ENCODE data around the gene SOWAHA.

DNA sequence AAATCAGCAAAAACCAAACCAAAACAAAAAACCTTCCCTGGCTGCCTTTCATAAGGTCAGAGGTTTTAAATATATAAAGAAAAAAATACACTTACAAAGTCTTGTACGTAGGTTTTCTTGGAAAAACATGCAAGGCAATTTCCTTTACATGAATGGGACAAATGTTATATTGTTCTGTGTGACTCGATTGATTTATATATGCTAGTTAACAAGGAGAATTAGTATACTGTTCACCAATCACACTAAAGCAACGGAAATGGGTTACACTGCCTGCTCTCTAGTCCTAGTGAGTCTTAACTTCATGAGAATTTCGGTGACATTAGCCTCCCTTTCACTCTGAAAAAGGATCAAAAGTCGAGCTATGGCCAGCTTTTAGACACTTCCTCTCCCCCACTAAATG is 47.6 kb downstream of the SOWAHA start:
- TF ChIP-seq, protein P1, sequence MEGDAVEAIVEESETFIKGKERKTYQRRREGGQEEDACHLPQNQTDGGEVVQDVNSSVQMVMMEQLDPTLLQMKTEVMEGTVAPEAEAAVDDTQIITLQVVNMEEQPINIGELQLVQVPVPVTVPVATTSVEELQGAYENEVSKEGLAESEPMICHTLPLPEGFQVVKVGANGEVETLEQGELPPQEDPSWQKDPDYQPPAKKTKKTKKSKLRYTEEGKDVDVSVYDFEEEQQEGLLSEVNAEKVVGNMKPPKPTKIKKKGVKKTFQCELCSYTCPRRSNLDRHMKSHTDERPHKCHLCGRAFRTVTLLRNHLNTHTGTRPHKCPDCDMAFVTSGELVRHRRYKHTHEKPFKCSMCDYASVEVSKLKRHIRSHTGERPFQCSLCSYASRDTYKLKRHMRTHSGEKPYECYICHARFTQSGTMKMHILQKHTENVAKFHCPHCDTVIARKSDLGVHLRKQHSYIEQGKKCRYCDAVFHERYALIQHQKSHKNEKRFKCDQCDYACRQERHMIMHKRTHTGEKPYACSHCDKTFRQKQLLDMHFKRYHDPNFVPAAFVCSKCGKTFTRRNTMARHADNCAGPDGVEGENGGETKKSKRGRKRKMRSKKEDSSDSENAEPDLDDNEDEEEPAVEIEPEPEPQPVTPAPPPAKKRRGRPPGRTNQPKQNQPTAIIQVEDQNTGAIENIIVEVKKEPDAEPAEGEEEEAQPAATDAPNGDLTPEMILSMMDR (IDR thresholded peaks at IDR 0.05) = no peak
- TF ChIP-seq EP300 (IDR thresholded peaks at IDR 0.05) = no peak
